ENCODE data around the gene SPATA24.

DNA sequence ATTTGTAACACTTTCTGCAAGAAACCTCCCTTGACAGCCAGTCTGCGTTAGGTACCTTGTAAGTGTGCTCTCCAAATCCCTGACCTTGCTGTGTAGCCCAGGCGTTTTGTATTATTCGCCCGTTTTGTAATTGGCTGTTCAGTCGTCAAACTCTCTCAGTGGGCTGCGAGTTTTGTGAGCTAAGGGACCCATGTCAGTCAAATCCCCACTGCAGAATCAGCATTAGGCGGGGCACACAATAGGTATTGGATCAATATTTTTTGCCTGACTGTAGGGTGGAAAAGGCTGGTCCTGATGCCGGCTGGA, 34.8 kb upstream of the SPATA24 start:
- TF ChIP-seq, protein P1, sequence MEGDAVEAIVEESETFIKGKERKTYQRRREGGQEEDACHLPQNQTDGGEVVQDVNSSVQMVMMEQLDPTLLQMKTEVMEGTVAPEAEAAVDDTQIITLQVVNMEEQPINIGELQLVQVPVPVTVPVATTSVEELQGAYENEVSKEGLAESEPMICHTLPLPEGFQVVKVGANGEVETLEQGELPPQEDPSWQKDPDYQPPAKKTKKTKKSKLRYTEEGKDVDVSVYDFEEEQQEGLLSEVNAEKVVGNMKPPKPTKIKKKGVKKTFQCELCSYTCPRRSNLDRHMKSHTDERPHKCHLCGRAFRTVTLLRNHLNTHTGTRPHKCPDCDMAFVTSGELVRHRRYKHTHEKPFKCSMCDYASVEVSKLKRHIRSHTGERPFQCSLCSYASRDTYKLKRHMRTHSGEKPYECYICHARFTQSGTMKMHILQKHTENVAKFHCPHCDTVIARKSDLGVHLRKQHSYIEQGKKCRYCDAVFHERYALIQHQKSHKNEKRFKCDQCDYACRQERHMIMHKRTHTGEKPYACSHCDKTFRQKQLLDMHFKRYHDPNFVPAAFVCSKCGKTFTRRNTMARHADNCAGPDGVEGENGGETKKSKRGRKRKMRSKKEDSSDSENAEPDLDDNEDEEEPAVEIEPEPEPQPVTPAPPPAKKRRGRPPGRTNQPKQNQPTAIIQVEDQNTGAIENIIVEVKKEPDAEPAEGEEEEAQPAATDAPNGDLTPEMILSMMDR (conservative IDR thresholded peaks at IDR 0.05), result no peak
- no peak for TF ChIP-seq EZH2 (IDR thresholded peaks at IDR 0.05; ENCODE audit: low read depth)
